ENCODE results near the gene QTRT2.

QTRT2 gene

DNA sequence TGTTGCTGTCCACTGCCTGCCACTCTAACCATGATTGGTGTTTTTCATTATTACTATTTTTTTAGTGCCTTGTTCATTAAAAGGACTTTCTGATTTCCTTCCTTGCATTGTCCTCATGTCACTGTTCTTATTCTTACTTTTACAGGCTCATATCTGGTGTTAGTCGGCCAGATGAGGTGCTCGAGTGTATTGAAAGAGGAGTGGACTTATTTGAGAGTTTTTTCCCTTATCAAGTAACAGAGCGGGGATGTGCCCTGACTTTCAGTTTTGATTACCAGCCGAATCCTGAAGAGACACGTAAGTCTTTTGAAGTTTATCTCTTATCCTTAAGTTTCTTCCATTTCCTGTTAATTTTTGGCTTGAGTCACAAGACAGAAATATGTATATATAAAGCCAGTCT, 23.2 kb downstream of the QTRT2 start:
- no peak for DNase-seq

DNA sequence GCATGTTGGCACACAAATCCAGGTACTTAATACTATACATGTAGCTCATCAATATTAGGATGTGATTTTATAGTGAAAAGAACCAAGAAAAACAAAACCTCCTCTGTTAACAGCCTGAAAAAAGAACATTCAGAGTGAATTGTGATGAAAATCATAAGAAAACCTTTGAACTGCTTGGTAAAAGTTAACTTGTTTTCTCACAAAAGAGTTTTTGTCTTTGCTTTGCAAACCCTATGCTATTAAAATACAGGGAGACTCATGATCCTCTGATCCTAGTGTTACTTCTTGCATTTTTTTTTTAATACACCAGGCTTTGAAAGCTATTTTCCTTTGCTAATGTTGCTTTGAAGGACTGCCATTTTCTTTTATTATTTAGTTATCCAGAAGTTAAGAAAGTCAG, 23.7 kb downstream of the QTRT2 start:
- DNase-seq, result no peak

DNA sequence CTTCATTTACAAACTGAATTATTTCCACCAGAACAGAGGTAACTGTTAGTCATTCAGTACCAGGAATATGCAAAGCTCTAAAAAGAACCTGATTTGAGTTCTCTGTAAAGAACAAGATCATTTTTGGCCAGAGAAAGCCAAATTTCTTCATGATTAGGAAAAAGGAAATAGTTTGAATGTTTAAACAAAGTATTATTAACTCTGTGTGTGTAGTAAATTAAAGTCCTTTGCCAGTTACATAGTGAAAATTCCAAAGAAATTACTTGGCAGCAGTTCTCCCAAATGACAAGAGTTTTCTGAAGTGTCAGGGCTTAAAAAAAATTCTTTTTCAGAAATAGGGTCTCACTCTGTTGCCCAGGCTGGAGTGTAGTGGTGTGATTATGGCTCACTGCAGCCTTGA, 24.5 kb downstream of the QTRT2 start:
- DNase-seq, result no peak

DNA sequence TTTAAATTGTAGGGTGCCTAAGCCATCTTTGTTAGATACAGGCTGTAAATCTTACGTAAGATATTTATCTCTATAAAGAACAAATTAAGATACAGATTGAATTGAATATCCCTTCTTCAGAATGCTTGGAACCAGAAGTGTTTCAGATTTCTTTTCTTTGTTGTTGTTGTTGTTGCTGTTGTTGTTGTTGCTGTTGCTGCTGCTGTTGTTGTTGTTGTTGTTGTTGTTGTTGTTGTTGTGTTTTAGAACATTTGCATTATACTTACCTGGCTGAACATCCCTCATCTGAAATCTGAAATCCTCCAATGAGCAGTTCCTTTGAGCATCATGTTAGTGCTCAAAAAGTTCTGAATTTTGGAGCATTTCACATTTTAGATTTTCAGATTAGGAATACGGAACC, 26.6 kb downstream of the QTRT2 start:
- DNase-seq, result no peak

DNA sequence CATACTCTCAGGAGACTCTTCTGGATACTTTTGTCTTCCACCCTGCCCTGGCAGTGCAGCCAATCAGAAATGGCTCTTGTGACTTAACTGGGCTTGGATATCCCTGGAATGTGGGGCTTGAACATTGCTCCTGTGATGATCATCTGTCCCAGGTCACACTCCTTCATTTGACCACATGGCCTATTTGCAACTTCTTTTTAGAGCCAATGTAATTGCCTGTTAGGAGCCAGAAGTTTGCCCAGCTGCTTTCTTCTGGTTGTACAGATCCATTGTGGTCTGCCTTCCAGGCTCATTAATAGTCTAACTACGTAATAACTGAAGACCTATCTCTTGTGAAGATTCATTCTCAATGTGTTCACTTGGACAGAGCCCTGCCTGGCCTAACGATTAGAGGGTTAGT, 29.8 kb downstream of the QTRT2 start:
- DNase-seq, result no peak

DNA sequence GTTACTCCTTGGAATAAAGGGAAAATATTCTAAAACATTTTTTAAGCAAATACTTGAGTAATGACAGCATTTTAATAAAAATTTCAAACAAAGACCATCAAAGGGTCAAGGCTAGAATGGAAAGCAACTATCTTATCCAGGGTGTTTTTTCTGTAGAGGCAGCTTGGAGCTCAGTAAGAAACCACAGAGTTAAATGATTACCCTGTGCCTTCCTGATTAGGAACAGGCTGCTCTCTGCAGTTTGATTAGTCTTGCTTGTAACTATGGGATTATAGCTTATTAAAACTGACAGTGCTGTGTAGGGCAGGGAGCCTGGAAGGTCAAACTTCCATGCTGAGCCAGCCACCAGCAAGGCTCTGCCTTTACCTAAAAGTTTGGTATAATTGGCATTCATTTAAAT, 33.1 kb downstream of the QTRT2 start:
- DNase-seq, result no peak

DNA sequence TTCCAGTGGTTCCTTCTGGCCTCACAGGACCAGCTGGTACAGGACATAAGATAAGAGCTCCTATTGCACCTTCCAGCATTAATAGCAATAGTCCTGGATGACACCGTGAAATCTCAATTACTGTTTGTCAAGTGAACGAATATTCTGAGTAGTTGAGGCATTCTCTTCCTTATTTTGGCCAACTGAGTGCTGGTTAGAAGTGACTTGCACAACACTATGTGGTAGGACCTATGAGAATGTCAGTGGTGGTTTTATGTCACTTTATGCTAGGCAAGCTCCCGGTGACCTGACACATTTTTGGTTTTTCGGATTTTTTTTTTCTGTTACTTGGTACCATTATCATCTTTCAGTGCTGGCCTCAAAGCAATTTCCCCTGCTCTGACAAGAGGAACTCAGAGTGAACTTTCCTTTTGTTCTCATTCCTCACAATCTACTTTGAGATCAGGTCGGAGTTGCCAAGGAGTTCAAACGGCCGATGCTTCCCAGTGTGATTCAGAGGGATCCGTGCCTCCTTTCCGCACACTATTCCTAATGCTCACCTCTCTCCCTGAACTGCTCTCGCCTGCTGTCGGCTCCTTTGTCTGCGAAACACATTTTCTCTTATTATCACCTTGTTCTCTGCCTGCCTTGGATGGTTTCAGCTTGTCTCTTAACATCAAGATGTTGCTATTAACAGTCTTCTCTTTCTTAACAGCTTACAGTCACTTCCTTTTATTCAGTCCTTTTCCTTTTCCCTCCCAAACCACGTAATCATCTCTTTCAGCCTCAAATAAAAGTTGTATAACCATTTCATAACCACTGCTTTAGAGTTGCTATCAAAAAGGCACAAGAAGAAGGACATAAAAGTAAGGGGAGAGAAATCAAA, 35.8 kb downstream of the QTRT2 start:
- no peak for DNase-seq

DNA sequence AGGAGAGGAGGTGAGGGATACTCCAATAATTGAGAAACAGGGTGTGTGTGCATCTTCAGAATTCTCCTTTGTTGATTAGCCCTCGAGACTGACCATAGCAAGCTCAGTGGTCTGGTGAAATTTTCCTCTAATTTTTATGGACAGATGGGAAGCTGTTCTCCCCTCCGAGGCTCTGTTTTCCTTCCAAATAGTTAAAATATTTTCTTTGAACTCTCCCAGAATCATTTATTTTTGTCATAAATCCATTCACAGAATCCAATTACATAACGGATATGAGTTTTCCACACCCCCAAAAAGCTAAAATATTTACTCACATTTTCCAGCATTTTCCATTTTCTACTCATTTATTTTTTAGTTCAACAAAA, 36.5 kb downstream of the QTRT2 start:
- DNase-seq, result no peak

DNA sequence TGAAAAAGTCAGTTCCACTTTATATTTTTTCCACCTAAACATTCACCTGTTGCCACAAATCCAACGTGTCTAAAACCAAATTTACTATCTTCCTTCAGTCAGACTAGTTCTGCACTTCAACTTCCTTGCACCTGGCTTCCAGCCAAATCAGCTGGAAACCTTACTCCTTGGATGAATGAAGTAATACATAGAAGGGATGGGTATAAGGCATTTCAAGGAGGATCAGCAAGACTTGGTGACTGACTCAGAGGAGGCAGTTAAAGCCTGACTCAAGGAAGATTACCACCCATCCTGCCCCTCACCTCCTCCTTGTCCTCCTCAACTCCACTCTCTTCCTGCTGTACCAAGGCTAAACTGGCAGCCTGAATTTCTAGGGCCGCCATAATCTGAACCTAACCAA, 37.1 kb downstream of the QTRT2 start:
- no peak for DNase-seq

DNA sequence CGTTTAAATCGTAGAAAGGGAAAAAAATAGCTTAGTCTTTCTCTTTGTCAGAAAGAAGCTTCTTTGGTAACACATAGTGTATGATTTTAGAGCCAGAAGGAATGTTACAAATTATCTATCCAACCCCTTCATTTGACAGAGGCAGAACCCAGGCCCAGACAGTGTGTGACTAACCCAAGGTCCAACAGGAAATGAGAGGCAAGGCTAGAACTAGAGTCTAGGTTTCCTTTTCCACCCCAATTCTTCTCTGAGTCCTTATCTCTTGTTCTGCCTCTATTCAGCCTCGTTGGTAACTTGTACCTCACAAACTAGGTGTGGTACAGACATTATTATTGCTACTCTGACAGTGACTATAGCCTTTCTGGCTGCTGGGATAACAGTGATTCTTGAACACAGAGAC, 39.3 kb downstream of the QTRT2 start:
- no peak for DNase-seq

DNA sequence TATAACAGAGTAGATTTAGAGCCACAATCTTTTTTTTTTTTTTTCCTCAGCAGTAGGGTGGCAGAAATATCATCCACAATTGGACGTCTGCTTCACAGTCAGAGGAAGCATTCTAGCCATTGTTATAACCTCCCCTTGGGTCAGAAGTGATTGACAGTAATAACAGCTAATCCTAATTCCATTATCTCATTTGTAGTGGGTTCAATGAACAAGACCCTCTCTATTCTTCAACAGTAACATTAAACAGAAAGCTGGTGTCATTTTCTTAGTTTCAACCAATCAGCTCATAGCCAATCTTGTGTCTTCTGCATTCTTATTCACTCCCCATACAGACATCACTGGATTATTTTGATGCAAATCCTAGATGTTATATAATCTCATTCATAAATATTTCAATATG, 44.6 kb downstream of the QTRT2 start:
- no peak for DNase-seq

DNA sequence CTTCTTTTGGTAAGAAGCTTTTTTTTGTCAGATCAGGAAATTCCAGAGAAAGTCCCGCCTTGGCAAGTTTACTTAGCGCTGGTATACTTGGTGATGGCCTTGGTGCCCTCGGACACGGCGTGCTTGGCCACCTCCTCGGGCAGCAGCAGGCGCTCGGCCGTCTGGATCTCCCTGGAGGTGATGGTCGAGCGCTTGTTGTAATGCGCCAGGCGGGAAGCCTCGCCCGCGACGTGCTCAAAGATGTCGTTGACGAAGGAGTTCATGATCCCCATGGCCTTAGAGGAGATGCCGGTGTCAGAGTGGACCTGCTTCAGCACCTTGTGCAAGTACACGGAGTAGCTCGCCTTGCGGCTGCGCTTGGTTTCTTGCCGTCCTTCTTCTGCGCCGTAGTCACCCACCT, 46.6 kb downstream of the QTRT2 start:
- no peak for DNase-seq

DNA sequence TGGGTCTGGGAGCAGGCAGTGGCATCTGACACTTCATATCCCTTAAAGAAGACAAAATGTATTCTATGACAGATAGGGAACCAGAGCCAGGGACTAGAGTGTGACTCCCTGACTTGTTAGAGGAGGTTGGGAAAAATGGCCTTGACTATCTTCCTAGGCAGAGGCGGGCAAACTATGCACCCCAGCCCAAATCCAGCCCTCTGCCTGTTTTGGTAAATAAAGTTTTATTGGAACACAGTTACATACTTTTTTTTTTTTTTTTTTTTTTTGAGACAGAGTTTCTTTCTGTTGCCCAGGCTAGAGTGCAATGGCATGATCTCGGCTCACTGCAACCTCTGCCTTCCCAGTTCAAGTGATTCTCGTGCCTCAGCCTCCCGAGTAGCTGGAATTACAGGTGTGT, 47.3 kb downstream of the QTRT2 start:
- no peak for DNase-seq

DNA sequence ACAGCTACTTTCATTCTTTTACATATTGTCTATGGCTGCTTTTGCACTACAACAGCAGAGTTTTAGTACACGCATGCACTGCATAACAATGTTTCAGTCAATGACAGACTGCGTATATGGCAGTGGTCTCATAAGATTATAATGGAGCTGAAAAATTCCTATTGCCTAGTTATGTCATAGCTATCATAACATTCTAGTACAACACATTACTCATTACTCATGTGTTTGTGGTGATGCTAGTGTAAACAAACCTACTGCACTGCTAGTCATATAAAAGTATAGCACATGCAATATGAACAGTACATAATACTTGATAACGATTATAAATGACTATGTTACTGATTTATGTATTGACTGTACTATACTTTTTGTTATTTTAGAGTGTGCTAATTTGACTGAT, 47.9 kb downstream of the QTRT2 start:
- no peak for DNase-seq

DNA sequence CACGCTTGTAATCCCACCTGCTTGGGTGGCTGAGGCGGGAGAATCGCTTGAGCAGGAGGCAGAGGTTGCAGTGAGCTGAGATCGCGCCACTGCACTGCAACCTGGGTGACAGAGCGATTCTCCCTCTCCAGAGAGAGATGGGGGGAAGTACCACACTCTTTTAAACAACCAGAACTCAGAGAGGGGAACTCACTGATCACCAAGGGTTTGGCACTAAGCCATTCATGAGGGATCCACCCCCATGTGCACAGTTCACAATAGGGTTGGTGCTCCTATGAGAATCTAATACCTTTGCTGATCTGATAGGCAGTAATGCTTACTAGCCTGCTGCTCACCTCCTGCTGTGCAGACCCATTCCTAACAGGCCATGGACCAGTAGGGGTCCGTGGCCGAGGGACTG, 51.6 kb downstream of the QTRT2 start:
- no peak for DNase-seq

DNA sequence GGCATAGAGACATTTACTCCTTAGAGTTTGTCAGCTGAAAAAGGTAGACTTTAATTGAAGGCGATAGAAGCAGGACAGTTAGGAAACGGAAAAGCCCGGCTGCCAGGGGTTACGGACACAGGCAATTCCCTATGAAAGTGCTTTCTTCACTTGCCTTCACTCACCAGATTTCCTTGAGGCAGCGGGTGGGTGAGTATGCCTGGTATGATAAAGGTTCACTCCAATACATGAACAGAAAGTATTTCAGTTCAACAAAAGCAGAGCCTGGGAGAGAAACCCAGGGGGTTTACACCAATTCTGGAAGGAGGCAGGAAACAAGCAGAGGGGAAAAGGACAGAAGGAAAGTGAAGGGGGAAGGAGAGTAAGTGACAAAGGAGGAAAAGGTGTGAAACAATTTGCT, 53.9 kb downstream of the QTRT2 start:
- DNase-seq, result no peak

DNA sequence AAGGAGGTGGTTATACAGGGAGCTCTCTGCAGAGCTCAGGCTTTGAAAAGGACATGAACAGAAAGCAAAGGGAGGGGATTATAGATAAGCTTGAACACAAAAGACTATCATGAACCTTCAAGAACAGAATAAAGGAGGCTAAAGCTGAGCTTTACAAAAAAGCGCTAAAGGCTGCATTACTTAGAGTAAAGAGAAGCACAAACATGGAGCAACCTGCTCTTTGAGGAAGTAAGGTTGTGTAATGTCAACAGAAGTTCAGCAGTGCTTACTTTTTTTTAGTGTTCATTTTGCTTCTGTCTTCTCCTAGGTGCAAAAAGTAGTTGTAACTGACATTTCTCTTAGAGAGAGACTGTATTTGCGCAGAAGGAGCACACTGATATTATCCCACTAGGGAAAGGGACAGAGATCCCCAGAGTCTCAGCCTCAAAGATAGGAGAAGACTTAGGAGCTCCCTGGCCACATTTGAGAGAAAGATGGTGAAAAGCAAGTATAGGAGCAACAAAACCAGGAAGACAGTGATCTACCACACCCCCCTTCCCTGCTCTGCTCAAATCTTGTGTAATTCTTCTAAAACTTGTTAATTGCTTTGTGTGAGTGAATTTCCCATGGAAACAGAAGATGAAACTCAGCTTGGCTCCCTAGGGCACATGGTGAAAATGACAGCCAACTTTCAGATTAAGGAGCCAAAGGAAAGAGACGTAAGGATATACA, 54.7 kb downstream of the QTRT2 start:
- DNase-seq, result no peak

DNA sequence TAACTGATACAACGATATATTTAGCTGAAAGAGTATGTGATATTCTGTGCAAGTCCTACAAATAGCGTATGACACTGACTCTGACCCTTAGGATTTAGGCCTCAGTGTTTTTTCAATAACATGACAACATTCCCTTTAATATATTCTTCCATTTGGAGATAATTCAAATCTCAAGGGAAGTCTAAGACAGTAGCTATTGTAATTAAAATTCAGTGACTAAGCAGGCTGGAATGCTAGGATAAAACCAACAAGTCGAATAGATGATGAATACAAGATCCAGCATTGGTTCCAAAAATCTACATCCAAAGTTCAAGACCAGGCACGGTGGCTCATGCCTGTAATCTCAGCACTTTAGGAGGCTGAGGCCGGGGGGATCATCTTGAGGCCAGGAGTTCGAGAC, 56.2 kb downstream of the QTRT2 start:
- no peak for DNase-seq

DNA sequence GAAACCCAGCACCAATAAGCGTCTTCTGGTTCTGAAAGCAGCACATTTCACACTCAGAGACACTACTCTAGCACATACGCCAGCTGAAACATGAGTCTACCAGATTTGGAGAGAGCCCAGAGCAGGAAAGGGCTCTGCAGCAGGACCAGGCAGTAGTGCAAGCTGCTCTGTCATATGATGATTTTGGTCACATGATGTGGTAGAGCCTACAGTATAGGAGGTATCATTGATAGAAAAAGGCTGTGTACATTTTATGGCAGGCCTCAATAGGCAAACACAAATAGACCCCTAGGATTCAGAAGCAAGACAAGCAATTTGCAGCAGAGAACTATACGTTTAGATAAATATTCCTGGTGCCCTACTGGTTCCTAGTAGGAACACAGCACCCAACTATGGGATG, 58.2 kb downstream of the QTRT2 start:
- no peak for DNase-seq

DNA sequence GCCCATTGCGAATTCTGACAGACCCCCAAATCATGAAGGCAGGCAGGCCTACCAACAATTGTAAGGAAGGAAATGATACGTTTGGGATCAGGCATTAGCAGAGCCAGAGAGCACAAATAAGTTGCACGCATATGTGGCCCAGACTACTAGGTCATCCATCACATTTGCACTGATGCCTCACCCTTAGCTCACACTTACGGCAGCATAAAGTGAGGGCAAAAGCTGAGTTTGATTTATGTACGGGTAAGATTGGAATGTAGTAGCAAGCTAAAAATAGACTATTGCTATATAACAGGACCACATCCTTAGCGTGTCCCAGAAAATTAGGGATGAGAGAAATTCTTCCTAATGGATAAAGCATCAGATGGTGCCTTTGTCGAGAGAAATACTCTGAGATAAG, 58.6 kb downstream of the QTRT2 start:
- DNase-seq, result no peak

DNA sequence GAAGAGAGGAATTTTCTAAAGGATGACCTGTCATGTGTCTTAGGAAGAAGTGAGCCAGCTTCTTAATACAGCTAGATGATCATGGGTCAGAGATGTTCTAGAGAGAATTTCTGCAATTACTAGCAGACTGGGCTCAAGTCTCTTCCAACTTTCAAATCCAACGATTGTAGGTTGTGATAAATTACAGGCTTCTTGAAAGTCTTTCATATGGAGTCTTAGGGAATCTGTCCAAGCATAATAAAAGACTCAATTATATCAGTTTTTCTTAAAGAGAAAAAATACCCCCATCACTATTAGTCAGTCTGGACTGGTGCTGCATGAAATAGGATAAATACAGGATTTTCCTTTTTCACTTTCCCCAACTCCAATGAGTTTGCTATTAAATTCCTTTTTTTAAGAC, 63.2 kb downstream of the QTRT2 start:
- DNase-seq, result no peak

DNA sequence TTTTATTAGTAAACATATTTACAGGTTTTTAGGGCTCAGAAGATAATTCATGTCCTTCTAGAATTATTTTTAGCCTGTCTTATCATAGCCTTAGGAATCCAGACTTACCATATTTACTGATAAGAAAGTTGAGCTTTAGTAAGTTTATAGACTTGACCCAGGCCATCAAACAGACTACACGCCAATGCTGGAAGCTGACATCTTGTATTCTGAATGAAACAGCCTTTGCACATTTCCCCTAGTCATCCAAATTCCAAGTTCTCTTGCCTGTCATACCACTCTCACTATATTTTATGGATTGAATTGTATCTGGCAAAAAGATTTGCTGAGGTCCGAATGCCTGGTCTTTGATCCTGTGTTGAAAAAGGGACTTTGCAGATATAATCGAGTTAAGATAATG, 63.7 kb downstream of the QTRT2 start:
- no peak for DNase-seq

DNA sequence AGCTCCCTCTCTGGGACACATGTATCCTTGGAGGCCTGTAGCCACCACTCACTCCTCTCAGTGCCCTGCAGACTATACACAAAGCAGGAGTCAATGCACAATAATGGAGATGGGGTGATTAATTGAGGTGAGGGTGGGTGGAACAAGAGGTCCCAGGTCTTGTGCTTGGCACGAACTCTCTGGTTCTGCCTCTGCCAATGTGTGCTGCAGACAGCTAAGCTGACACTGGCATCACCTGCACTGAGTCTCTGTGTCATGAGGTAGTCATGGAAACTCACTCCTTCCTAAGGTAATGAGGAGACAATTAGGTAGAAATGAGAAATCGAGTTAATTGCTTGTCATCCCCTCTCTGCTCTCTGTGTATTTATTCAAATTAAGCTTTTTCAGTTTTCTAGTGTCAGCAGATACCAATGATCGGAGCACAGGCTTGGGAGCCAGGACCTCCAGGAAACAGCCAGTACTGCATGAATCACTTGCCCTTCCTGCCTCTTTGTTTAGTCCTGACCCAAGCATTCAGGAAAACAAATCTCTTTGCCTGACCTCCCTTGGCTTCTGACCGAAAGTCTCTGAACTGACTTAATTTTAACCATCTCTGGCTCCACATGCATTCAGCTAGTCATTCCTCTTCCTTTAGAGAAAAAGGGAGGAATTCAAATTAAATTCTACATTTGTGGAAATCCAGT, 65.6 kb downstream of the QTRT2 start:
- DNase-seq, result no peak

DNA sequence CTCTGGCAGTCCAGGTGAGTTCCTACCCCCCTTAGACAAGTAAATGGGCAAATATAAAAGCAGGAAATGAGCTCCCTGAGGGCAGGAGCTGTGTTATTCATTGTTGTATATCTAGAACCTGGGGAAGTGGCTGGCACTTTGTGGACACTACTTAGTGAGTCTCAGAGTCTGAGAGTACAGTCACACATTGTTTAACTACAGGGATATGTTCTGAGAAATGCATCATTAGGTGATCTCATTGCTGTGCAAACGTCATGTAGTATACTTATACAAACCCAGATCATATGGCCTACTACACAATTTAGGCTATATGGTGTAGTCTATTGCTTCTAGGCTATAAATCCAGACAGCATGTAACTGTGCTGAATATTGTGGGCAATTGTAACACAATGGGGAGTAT, 69.9 kb downstream of the QTRT2 start:
- no peak for DNase-seq
